Testis (tissue), 3 donors: ENCODE data around the gene SPIRE2. TPM values are rescaled to one million over a fixed set of nuclear protein-coding genes. Genes with fewer than 3 reads are reported as not detected.

Experiments
- DNase-seq: peaks from one replicate; pipeline ENCODE4 v3.0.0-alpha.2; 2019
- H3K27ac ChIP-seq, 2 donors: fragments of 200-600 bp; sonication (generic); one replicate each; pipeline ENCODE4 v1.5.1; 2019
- H3K27me3 ChIP-seq: fragments of 200-600 bp; sonication (generic); one replicate; pipeline ENCODE4 v1.5.1; 2019
- H3K36me3 ChIP-seq: fragments of 200-600 bp; sonication (generic); one replicate; pipeline ENCODE4 v1.5.1; 2017; ENCODE audit warnings: low read depth; ENCODE audit errors: missing control alignments
- H3K4me1 ChIP-seq: fragments of 200-600 bp; sonication (generic); one replicate; pipeline ENCODE4 v1.5.1; 2019
- H3K4me3 ChIP-seq, 2 donors: fragments of 200-600 bp; sonication (generic); one replicate each; pipeline ENCODE4 v1.5.1; 2017 to 2019
- H3K9me3 ChIP-seq: fragments of 200-600 bp; sonication (generic); one replicate; pipeline ENCODE4 v1.5.1; 2017
- CTCF ChIP-seq, 3 experiments: fragments of 450-650 bp in 2 of 3; fragments of 200-600 bp in 1 of 3; sonication (generic) in 1 of 3; IDR thresholded peaks; one replicate each; pipeline ENCODE4 v1.5.1; 2016 to 2019; ENCODE audit warnings: antibody characterized with exemption in 3 of 3, mild to moderate bottlenecking in 2 of 3, moderate library complexity in 1 of 3
- POLR2A ChIP-seq: fragments of 450-650 bp; IDR thresholded peaks from one replicate; pipeline ENCODE4 v1.6.1; 2017; ENCODE audit warnings: antibody characterized with exemption, mild to moderate bottlenecking, moderate library complexity
- WGBS, 2 donors: methylation state at CpG; one replicate each; pipeline ENCODE4 v1.1.5; 2018; 5-methylcytosine and 5-hydroxymethylcytosine counted together
- intact Hi-C: fragments of 100-400 bp; cut with DNase I; formaldehyde crosslinking; loops from one replicate; pipeline ENCODE4 v1.15.1; 2023; ENCODE audit warnings: low total_unique reads
- polyA plus RNA-seq: library from polyadenylated mRNA; stranded (reverse); fragments of 350-450 nt; fragmentation: Illumina TruSeq; extraction: RNeasy Lipid Tissue Mini Kit (QIAGEN cat#74804); gene quantifications from one replicate; pipeline ENCODE4 v1.2.3, GENCODE V29; 2014; ENCODE audit warnings: low read depth, low replicate concordance; ENCODE audit not compliant: insufficient read depth
- total RNA-seq, 2 donors: library from RNA; depleted of rRNA; stranded (reverse); fragments of >200 nt; gene quantifications; one replicate each; pipeline ENCODE4 v1.2.3, GENCODE V29; 2016

Gene SPIRE2
- total and polyA plus RNA-seq, 3 donors from 2014 or later: 11.5 to 31.3 (median 20.9) TPM

GRCh38 chr16:89860747-89861304 lies 32.6 kb downstream of the SPIRE2 start:
- intact Hi-C loops: no loop called here
- H3K27me3 ChIP-seq: no peaks in the 10 kb centered on the region
- H3K4me3 ChIP-seq: no peak overlapping the region
- H3K9me3 ChIP-seq: no peaks in the 10 kb centered on the region
- WGBS, 2 donors: 30 to 66% methylated on average over 4 to 16 of the region's 28 CpGs
- TF ChIP-seq POLR2A: no peak
- TF ChIP-seq CTCF (IDR thresholded peaks at IDR 0.05): peak; percentile 83 to 95 (median 87)
- H3K36me3 ChIP-seq: no peaks in the 10 kb centered on the region
- peaks cover 18% of the 10 kb centered on the region for H3K4me1 ChIP-seq
- no peak overlapping the region for H3K27ac ChIP-seq
- DNase-seq: peak; percentile 63

- no peaks in the 10 kb centered on the region for H3K27me3 ChIP-seq
- H3K27ac ChIP-seq: no peak overlapping the region
- no peaks in the 10 kb centered on the region for H3K9me3 ChIP-seq
- intact Hi-C loops: no loop called here
- DNase-seq: no peak
- WGBS, 2 donors: 90 to 93% methylated on average over 10 to 12 of the region's 12 CpGs
- no peak overlapping the region for H3K4me3 ChIP-seq
- TF ChIP-seq POLR2A (no peak), CTCF (IDR thresholded peaks at IDR 0.05) (no peak)
- peaks cover 18% of the 10 kb centered on the region for H3K4me1 ChIP-seq
- H3K36me3 ChIP-seq: no peaks in the 10 kb centered on the region
Measured at GRCh38 chr16:89861648-89862047, 33.4 kb downstream of the SPIRE2 start.

GRCh38 chr16:89862732-89863131 lies 34.5 kb downstream of the SPIRE2 start:
- 96 to 98% methylated on average over 6 of the region's 6 CpGs for WGBS, 2 donors
- intact Hi-C loops: no loop called here
- no peak overlapping the region for H3K27ac ChIP-seq
- no peak overlapping the region for H3K4me3 ChIP-seq
- DNase-seq: no peak
- no peaks in the 10 kb centered on the region for H3K36me3 ChIP-seq
- no peak for TF ChIP-seq CTCF (IDR thresholded peaks at IDR 0.05)
- H3K4me1 ChIP-seq: peaks cover 18% of the 10 kb centered on the region
- H3K27me3 ChIP-seq: no peaks in the 10 kb centered on the region
- no peaks in the 10 kb centered on the region for H3K9me3 ChIP-seq

- WGBS, 2 donors: 58 to 65% methylated on average over 21 of the region's 21 CpGs
- H3K4me1 ChIP-seq: peaks cover 18% of the 10 kb centered on the region
- H3K27ac ChIP-seq: peak overlapping the region; percentile 50 to 68
- no peaks in the 10 kb centered on the region for H3K9me3 ChIP-seq
- H3K27me3 ChIP-seq: no peaks in the 10 kb centered on the region
- TF ChIP-seq CTCF (IDR thresholded peaks at IDR 0.05) (no peak), POLR2A (no peak)
- peak; percentile 34 for DNase-seq
- intact Hi-C loops: no loop called here
- no peaks in the 10 kb centered on the region for H3K36me3 ChIP-seq
- H3K4me3 ChIP-seq: no peak overlapping the region
Measured at GRCh38 chr16:89863741-89864526, 35.7 kb downstream of the SPIRE2 start.

- 67 to 70% methylated on average over 5 of the region's 5 CpGs for WGBS, 2 donors
- TF ChIP-seq CTCF (IDR thresholded peaks at IDR 0.05) (no peak), POLR2A (no peak)
- Histone ChIP-seq H3K9me3 (no peaks in the 10 kb centered on the region), H3K4me3 (no peak overlapping the region), H3K27ac (peak overlapping the region; percentile 36 to 68), H3K36me3 (no peaks in the 10 kb centered on the region), H3K27me3 (no peaks in the 10 kb centered on the region), H3K4me1 (peaks cover 21% of the 10 kb centered on the region)
- no peak for DNase-seq
- intact Hi-C loops: no loop called here
Measured at GRCh38 chr16:89864527-89864820, 36.2 kb downstream of the SPIRE2 start.
